Osteoblast (primary cell): Measurements from ENCODE around the gene EXOC7. TPM values are rescaled to one million over a fixed set of nuclear protein-coding genes. Genes with fewer than 3 reads are reported as not detected.
A peak's percentile ranks its signal among the peaks of the same experiment; 100 is the strongest.

Source experiments
- DNase-seq: peaks from one replicate; pipeline ENCODE4 v3.0.0; 2011; ENCODE audit warnings: low spot score, mixed read lengths; ENCODE audit not compliant: insufficient read length; ENCODE audit errors: missing footprints
- H2AFZ ChIP-seq: 2 replicates; pipeline ENCODE4 v1.6.0; 2011; ENCODE audit warnings: mild to moderate bottlenecking, low read length
- H3K27ac ChIP-seq: 2 replicates; pipeline ENCODE4 v1.5.1; 2011; ENCODE audit warnings: mild to moderate bottlenecking, low read depth, low read length, moderate library complexity
- H3K27me3 ChIP-seq: 2 replicates; pipeline ENCODE4 v1.6.0; 2012; ENCODE audit warnings: mild to moderate bottlenecking, control low read depth, inconsistent platforms, low read length, moderate library complexity; ENCODE audit not compliant: insufficient read depth
- H3K36me3 ChIP-seq: 2 replicates; pipeline ENCODE4 v1.5.1; 2011; ENCODE audit warnings: mild to moderate bottlenecking, low read length, control low read depth, moderate library complexity; ENCODE audit not compliant: insufficient read depth
- H3K4me1 ChIP-seq: 2 replicates; pipeline ENCODE4 v1.5.1; 2011; ENCODE audit warnings: mild to moderate bottlenecking, low read length, control low read depth, moderate library complexity; ENCODE audit not compliant: insufficient read depth
- H3K4me2 ChIP-seq: 2 replicates; pipeline ENCODE4 v1.6.0; 2011; ENCODE audit warnings: mild to moderate bottlenecking, low read length; ENCODE audit not compliant: insufficient read depth
- H3K4me3 ChIP-seq: fragments of 200-600 bp; sonication (generic); 3 replicates; pipeline ENCODE4 v1.5.1; 2012; ENCODE audit warnings: mild to moderate bottlenecking, low read length, inconsistent platforms; ENCODE audit not compliant: insufficient read depth
- H3K79me2 ChIP-seq: 2 replicates; pipeline ENCODE4 v1.6.0; 2012; ENCODE audit warnings: mild to moderate bottlenecking, low read length, control low read depth, inconsistent platforms; ENCODE audit not compliant: insufficient read depth
- H3K9me3 ChIP-seq: 2 replicates; pipeline ENCODE4 v1.5.1; 2011; ENCODE audit warnings: low read depth, low read length, control low read depth
- H4K20me1 ChIP-seq: 2 replicates; pipeline ENCODE4 v1.6.0; 2012; ENCODE audit warnings: mild to moderate bottlenecking, low read length, control low read depth; ENCODE audit not compliant: insufficient read depth
- total RNA-seq: library from RNA; depleted of rRNA; stranded (reverse); fragments of >200 nt; gene quantifications from 2 replicates; pipeline ENCODE4 v1.2.3, GENCODE V29; 2012
- TF ChIP-seq, protein P1 (sequence below): IDR thresholded peaks from 2 replicates; pipeline ENCODE4 v1.5.1; 2011; ENCODE audit warnings: mild to moderate bottlenecking, low read depth, low read length, moderate library complexity; ENCODE audit errors: extremely low read depth

EXOC7 gene
- total RNA-seq, 1 donor, result 102 TPM

DNA sequence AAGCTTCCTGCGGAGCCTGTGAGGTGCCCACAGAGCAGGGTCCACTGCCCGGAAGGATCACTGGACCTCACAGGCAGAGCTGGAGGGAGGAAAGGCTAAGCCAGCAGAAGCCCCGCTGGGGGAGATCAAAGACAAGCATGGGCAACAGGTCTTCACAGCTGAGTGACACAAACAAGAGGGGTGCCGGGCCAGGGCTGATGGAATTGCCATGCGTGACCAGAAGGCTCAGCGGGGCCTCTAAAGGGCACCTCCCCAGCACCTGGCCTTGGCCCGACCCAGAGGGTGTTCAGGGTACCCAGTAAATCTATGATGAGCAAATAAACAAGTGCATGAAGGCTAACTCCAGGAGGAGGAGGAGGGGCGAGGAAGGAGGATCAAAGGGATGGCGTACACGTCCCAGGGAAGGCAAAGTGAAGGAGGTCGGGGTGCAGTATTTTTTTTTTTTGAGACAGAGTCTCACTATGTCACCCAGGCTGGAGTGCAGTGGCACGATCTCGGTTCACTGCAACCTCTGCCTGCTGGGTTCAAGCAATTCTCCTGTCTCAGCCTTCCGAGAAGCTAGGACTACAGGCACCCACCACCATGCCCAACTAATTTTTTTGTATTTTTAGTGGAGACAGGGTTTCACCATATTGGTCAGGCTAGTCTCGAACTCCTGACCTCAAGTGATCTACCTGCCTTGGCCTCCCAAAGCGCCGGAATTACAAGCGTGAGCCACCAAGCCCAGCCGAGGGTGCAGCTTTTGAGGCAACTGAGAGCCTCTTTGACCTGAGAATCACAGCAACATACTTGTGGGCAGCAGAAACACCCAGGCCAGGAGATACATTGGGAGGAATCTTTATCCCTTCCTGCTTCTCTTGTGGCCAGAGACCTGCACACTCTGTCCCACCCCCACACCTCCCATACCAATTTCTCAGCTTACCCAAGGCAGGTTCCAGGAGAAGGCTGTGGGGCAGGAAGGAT lies 16.1 kb upstream of the EXOC7 start:
- Histone ChIP-seq H3K27ac (no peak overlapping the region), H3K4me2 (no peak overlapping the region), H3K36me3 (no peaks in the 10 kb centered on the region), H3K79me2 (no peaks in the 10 kb centered on the region), H2AFZ (no peak overlapping the region), H4K20me1 (no peaks in the 10 kb centered on the region), H3K9me3 (no peaks in the 10 kb centered on the region), H3K27me3 (no peaks in the 10 kb centered on the region), H3K4me3 (no peak overlapping the region), H3K4me1 (peaks cover 4% of the 10 kb centered on the region)
- peak; percentile 47 for DNase-seq
- TF ChIP-seq, protein P1, sequence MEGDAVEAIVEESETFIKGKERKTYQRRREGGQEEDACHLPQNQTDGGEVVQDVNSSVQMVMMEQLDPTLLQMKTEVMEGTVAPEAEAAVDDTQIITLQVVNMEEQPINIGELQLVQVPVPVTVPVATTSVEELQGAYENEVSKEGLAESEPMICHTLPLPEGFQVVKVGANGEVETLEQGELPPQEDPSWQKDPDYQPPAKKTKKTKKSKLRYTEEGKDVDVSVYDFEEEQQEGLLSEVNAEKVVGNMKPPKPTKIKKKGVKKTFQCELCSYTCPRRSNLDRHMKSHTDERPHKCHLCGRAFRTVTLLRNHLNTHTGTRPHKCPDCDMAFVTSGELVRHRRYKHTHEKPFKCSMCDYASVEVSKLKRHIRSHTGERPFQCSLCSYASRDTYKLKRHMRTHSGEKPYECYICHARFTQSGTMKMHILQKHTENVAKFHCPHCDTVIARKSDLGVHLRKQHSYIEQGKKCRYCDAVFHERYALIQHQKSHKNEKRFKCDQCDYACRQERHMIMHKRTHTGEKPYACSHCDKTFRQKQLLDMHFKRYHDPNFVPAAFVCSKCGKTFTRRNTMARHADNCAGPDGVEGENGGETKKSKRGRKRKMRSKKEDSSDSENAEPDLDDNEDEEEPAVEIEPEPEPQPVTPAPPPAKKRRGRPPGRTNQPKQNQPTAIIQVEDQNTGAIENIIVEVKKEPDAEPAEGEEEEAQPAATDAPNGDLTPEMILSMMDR, result no peak

DNA sequence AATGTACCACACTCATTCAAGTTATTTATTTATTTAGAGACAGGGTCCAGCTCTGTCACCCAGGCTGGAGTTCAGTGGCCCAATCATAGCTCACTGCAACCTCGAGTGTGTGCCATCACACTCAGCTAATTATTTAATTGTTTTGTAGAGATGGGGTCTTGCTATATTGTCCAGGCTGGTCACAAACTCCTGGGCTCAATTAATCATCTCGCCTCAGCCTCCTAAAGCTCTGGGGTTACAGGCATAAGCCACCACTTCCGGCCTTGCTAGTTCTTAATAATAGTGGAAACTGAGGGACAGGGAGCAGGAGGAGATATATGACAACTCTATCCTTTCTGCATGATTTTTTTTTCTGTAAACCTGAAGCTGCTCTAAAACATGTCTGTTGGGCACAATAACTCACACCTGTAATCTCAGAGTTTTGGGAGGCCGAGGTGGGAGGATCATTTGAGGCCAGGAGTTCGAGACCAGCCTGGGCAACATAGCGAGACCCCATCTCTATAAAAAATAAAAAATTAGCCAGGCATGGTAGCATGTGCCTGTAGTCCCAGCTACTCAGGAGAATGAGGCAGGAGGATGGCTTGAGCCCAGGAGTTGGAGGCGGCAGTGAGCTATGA lies 11.7 kb upstream of the EXOC7 start:
- Histone ChIP-seq H3K4me3 (no peak overlapping the region), H3K36me3 (no peaks in the 10 kb centered on the region), H3K4me1 (no peaks in the 10 kb centered on the region), H3K9me3 (no peaks in the 10 kb centered on the region), H3K79me2 (no peaks in the 10 kb centered on the region), H4K20me1 (no peaks in the 10 kb centered on the region), H3K27ac (no peak overlapping the region), H2AFZ (no peak overlapping the region), H3K27me3 (no peaks in the 10 kb centered on the region), H3K4me2 (no peak overlapping the region)
- TF ChIP-seq, protein P1, result no peak
- DNase-seq, result peak; percentile 25

DNA sequence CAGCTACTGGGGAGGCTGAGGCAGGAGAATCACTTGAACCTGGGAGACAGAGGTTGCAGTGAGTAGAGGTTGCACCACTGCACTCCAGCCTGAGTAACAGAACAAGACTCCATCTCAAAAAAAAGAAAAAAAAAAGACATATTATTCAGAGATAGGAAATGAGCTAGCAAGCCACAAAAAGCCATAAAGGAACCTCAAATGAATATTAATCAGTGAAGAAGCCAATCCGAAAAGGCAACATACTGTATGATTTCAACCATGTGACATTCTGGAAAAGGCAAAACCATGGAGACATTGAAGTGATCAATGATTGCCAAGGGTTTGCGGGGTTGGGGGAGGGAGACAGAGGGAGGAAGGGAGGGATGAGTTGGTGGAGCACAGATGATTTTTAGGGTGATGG lies 8.4 kb upstream of the EXOC7 start:
- no peak overlapping the region for H3K4me2 ChIP-seq
- H3K36me3 ChIP-seq, result no peaks in the 10 kb centered on the region
- H3K27me3 ChIP-seq, result no peaks in the 10 kb centered on the region
- H3K9me3 ChIP-seq, result no peaks in the 10 kb centered on the region
- no peak overlapping the region for H3K4me3 ChIP-seq
- H3K4me1 ChIP-seq, result no peaks in the 10 kb centered on the region
- no peaks in the 10 kb centered on the region for H4K20me1 ChIP-seq
- TF ChIP-seq, protein P1, result no peak
- H2AFZ ChIP-seq, result no peak overlapping the region
- no peak overlapping the region for H3K27ac ChIP-seq
- no peaks in the 10 kb centered on the region for H3K79me2 ChIP-seq
- no peak for DNase-seq

DNA sequence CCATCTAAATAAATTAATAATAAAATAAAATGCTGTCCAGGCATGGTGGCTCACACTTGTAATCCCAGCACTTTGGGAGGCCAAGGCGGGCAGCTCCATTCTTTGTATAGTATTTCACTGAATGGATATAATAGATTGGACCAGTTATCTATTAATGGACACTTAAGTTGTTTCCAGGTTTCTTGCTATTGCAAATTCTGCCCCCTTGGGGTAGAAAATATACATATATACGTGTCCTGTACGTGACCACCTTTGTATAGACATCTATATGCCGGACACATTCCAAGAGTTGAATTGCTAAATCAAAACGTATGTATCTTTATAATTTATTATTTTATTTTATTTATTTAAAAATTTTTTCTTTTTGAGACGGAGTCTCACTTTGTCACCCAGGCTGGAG lies 3.9 kb upstream of the EXOC7 start:
- Histone ChIP-seq H3K36me3 (no peaks in the 10 kb centered on the region), H2AFZ (no peak overlapping the region), H3K4me1 (peaks cover 9% of the 10 kb centered on the region), H3K4me2 (no peak overlapping the region), H4K20me1 (no peaks in the 10 kb centered on the region), H3K79me2 (peaks cover 11% of the 10 kb centered on the region), H3K4me3 (no peak overlapping the region), H3K9me3 (no peaks in the 10 kb centered on the region), H3K27ac (no peak overlapping the region), H3K27me3 (no peaks in the 10 kb centered on the region)
- DNase-seq, result peak; percentile 43
- TF ChIP-seq, protein P1, result peak; percentile 9
